ENCODE measurements around the gene KCNH4. TPM values are rescaled to one million over a fixed set of nuclear protein-coding genes. Genes with fewer than 3 reads are reported as not detected.

Gene KCNH4
- total RNA-seq, 1 donor from 2014 or later, result 0.25 TPM

DNA sequence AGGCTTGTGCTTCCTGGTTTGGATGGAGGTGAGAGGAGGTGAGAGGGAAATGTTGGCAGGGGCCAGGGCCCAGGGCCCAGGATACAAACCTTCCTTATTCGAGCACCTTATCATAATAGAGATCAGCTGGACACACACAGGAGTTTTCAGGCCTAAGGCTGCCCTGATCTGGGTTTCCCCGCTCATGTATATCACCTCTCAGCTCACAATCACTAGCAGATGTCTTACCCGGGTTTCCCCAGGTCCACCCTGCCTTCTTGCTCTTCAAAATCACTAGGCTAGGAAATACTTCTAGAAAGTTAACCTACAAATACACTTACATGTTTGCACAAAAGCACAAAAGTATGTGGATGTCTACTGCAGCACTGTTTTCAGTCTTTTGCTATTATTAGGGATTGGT, 54.1 kb downstream of the KCNH4 start:
- peaks cover 28% of the 10 kb centered on the region for H3K36me3 Mint-ChIP-seq
- H3K27ac Mint-ChIP-seq, result no peak overlapping the region
- H3K27me3 Mint-ChIP-seq (ENCODE audit: low read depth), result no peaks in the 10 kb centered on the region
- no peak for DNase-seq (ENCODE audit: low spot score in 2 of 2, unreplicated experiment in 2 of 2)
- H3K4me3 Mint-ChIP-seq, result no peak overlapping the region
- peaks cover 8% of the 10 kb centered on the region for H3K4me1 Mint-ChIP-seq
- TF ChIP-seq, protein P1, sequence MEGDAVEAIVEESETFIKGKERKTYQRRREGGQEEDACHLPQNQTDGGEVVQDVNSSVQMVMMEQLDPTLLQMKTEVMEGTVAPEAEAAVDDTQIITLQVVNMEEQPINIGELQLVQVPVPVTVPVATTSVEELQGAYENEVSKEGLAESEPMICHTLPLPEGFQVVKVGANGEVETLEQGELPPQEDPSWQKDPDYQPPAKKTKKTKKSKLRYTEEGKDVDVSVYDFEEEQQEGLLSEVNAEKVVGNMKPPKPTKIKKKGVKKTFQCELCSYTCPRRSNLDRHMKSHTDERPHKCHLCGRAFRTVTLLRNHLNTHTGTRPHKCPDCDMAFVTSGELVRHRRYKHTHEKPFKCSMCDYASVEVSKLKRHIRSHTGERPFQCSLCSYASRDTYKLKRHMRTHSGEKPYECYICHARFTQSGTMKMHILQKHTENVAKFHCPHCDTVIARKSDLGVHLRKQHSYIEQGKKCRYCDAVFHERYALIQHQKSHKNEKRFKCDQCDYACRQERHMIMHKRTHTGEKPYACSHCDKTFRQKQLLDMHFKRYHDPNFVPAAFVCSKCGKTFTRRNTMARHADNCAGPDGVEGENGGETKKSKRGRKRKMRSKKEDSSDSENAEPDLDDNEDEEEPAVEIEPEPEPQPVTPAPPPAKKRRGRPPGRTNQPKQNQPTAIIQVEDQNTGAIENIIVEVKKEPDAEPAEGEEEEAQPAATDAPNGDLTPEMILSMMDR (IDR thresholded peaks at IDR 0.05; ENCODE audit: unreplicated experiment), result no peak
- H3K9me3 Mint-ChIP-seq, result no peaks in the 10 kb centered on the region

DNA sequence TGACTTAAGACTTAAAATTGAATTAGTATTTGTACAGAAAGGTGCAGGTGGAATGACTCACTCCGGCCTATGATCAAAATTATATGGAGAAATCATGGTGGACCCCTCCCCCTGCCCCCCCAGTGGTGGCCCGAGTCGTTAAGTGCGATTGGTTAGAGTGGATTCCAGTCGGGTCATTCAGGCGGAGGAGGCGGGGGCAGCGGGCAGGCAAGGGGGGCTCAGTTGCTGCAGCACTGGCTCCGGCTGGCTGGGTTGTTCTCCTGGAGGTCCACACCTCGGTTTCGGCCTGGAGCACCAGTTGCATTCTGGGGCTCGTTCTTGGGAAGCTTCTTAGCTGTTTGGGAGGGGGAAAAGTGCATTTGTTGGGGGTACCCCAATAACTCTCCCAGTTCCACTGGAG, 55.4 kb downstream of the KCNH4 start:
- DNase-seq (ENCODE audit: low spot score in 2 of 2, unreplicated experiment in 2 of 2), result no peak
- no peak overlapping the region for H3K27ac Mint-ChIP-seq
- H3K9me3 Mint-ChIP-seq, result no peaks in the 10 kb centered on the region
- TF ChIP-seq, protein P1 (IDR thresholded peaks at IDR 0.05; ENCODE audit: unreplicated experiment), result no peak
- peaks cover 13% of the 10 kb centered on the region for H3K4me1 Mint-ChIP-seq
- H3K27me3 Mint-ChIP-seq (ENCODE audit: low read depth), result no peaks in the 10 kb centered on the region
- no peak overlapping the region for H3K4me3 Mint-ChIP-seq
- peaks cover 25% of the 10 kb centered on the region for H3K36me3 Mint-ChIP-seq

DNA sequence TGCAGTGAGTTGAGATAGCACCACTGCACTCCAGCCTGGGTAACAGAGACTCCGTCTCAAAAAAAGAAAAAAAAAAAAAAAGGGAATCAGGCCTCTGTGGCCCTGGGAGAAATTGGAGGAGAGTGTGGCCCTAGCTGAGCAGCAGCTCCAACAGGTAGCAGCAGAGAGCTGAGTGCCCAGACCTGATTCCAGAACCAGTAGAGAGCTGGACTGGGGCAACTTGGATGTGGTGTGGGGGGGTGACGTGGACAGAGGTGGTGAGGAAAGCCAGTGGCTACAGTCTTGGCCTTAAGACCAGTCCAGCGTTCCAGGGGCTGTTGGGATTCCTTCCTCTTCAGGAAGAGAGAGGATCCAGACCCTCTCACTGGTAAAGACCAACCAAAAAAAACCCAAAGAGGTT, 56.7 kb downstream of the KCNH4 start:
- H3K4me1 Mint-ChIP-seq, result peaks cover 19% of the 10 kb centered on the region
- H3K27me3 Mint-ChIP-seq (ENCODE audit: low read depth), result no peaks in the 10 kb centered on the region
- peaks cover 24% of the 10 kb centered on the region for H3K36me3 Mint-ChIP-seq
- no peak overlapping the region for H3K27ac Mint-ChIP-seq
- no peak for DNase-seq (ENCODE audit: low spot score in 2 of 2, unreplicated experiment in 2 of 2)
- H3K9me3 Mint-ChIP-seq, result no peaks in the 10 kb centered on the region
- TF ChIP-seq, protein P1 (IDR thresholded peaks at IDR 0.05; ENCODE audit: unreplicated experiment), result no peak
- H3K4me3 Mint-ChIP-seq, result no peak overlapping the region

DNA sequence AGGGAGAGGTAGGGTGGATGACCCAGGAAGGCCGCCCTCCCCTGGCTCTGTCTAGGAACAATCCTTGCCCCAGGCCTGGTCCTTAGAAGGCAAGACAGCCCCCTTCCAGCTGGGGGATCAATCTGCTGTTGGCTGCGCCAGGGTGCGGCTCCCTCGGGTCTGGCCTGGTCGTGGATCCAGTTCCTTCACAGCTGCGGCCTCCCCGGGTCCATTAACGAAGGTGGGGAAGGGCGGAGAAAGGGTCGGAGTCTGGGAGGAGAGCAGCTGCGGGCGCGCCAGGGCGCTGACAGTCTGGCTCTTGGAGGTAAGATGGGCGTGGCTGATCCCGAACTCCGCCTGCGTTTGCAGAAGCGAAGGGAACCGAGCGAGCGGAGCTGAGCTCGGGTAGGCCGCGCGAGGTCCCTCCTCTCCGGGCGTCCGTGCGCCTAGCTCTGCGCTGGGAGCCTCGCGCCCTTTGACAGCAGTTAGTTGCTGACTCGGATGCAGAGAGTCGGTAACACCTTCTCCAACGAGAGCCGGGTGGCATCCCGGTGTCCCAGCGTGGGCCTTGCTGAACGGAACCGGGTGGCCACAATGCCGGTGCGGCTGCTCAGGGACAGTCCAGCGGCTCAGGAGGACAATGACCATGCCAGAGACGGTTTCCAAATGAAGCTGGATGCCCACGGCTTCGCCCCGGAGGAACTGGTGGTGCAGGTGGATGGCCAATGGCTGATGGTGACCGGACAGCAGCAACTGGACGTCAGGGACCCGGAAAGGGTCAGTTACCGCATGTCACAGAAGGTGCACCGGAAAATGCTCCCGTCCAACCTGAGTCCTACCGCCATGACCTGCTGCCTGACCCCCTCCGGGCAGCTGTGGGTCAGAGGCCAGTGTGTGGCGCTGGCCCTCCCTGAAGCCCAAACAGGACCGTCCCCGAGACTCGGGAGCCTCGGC, 58.3 kb downstream of the KCNH4 start, which contains the start of gene HSPB9:
HSPB9 (plus strand) TSS at position 434 of the 933 bp plus-strand sequence; CDS start at position 481, 47 bp downstream.
- Mint-ChIP-seq H3K27ac (peak within 1 kb of the TSS; percentile 83), H3K9me3 (no peaks in the 10 kb centered on the region), H3K27me3 (ENCODE audit: low read depth) (no peaks in the 10 kb centered on the region), H3K4me1 (peaks cover 19% of the 10 kb centered on the region), H3K4me3 (peak within 1 kb of the TSS; percentile 63), H3K36me3 (peaks cover 17% of the 10 kb centered on the region)
- TF ChIP-seq, protein P1 (IDR thresholded peaks at IDR 0.05; ENCODE audit: unreplicated experiment), result no peak
- no peak for DNase-seq (ENCODE audit: low spot score in 2 of 2, unreplicated experiment in 2 of 2)

DNA sequence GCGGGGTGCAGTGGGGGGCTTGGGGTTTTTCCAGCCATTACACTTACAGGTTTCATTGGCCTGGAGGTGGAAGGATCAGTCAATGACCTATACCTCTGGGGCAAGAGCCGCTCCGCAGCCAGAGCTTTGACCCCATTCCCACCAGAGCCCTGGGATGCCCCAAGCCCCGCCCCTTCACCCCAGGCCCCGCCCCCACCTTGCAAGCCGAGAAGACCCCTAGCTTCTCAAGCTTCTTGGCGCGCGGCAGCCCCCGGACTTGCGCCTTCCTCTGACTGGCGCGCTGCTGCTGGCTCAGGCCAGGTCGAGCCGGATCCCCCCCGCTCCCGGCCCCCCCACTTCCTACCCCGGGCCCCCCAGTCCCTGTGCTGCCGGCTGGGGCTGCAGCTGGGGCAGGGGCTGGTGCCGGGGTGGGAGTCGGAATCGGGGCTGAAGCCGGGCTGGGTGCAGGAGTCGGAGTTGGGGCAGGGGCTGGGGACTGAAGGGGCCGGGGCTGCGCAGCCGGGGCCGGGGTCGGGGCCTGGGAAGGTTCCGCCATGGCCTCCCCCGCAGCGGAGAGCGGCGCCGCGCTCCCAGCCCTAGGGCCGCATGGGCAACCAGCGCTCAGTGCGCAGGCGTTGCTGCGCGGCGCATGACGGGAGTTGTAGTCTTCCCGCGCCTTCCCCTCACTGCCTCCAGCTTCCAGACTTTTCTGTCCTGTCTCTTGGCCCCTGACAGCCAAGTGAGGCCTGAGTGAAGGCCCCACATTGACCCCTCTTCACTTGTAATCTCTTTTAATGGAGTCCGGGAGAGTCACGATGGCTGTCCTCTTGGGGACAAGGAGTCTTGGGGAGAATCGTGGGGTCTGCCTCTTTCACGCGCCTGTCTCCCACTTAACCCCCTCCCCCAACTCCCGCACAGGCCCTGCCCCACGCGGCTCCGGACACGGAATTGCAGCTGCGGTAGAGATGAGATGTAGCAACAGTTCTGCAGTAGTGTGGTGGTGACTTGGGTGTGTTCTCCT, 59.9 kb downstream of the KCNH4 start, which contains the start of gene KAT2A:
KAT2A (minus strand) TSS at position 598 of the 1,000 bp plus-strand sequence; CDS start at position 535, 63 bp downstream.
- Mint-ChIP-seq H3K9me3 (no peaks in the 10 kb centered on the region), H3K36me3 (peaks cover 25% of the 10 kb centered on the region), H3K4me1 (peaks cover 19% of the 10 kb centered on the region), H3K4me3 (peak within 1 kb of the TSS; percentile 63), H3K27me3 (ENCODE audit: low read depth) (no peaks in the 10 kb centered on the region), H3K27ac (peak within 1 kb of the TSS; percentile 83)
- TF ChIP-seq, protein P1 (IDR thresholded peaks at IDR 0.05; ENCODE audit: unreplicated experiment), result no peak
- DNase-seq (ENCODE audit: low spot score in 2 of 2, unreplicated experiment in 2 of 2), result peak; percentile 55 to 77

All from mesothelial cell of epicardium (in vitro differentiated cells).